Measurements from ENCODE around the gene GANC.

DNA sequence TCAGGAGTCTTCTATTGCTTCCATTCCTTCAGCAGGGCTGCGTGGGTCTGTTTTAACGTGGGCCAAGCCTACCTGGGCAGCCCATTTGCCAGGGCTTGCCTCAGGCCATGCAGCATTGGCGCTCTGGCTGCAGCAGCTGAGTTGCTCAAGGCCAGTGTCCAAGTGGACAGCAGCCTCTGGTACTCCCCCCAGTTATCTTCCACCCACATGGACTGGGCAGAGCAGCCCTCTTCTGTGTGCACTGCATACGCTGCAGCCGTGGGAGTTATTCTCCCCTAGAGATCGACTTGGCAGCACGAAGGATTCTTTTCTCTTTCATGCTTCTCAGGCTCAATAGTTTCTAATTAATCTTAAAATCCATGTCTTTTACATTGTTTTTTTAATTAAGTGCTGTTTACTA lies 79.4 kb downstream of the GANC start:
- TF ChIP-seq, protein P1, sequence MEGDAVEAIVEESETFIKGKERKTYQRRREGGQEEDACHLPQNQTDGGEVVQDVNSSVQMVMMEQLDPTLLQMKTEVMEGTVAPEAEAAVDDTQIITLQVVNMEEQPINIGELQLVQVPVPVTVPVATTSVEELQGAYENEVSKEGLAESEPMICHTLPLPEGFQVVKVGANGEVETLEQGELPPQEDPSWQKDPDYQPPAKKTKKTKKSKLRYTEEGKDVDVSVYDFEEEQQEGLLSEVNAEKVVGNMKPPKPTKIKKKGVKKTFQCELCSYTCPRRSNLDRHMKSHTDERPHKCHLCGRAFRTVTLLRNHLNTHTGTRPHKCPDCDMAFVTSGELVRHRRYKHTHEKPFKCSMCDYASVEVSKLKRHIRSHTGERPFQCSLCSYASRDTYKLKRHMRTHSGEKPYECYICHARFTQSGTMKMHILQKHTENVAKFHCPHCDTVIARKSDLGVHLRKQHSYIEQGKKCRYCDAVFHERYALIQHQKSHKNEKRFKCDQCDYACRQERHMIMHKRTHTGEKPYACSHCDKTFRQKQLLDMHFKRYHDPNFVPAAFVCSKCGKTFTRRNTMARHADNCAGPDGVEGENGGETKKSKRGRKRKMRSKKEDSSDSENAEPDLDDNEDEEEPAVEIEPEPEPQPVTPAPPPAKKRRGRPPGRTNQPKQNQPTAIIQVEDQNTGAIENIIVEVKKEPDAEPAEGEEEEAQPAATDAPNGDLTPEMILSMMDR (IDR thresholded peaks at IDR 0.05; ENCODE audit: low read depth, low read length), result no peak
- no peak for TF ChIP-seq POLR2A (IDR thresholded peaks at IDR 0.05; ENCODE audit: extremely low read depth, insufficient read length)
- TF ChIP-seq, protein P2, sequence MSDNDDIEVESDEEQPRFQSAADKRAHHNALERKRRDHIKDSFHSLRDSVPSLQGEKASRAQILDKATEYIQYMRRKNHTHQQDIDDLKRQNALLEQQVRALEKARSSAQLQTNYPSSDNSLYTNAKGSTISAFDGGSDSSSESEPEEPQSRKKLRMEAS (IDR thresholded peaks at IDR 0.05; ENCODE audit: low read depth, low read length), result no peak
